ENCODE results near the gene C16orf74.

DNA sequence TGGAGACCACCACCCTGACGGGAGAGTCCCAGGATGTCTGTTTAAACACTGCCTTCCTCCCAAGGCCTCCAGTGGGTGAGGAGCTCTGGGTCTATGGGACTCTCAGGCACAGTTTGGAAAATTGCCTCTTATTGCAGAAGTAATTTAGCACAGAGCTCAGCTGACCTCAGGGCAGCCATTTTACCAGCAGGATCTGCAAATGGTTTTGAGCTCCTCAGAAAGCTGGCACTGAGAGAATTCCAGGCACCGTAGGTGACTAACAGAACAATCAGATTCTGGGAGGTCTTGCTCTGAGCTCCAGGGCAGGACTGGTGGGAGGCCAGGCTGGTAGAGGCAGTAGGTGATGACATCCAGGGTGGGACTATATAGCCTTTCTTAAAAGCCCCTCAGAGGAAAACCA is 17.3 kb upstream of the C16orf74 start:
- TF ChIP-seq, protein P1, sequence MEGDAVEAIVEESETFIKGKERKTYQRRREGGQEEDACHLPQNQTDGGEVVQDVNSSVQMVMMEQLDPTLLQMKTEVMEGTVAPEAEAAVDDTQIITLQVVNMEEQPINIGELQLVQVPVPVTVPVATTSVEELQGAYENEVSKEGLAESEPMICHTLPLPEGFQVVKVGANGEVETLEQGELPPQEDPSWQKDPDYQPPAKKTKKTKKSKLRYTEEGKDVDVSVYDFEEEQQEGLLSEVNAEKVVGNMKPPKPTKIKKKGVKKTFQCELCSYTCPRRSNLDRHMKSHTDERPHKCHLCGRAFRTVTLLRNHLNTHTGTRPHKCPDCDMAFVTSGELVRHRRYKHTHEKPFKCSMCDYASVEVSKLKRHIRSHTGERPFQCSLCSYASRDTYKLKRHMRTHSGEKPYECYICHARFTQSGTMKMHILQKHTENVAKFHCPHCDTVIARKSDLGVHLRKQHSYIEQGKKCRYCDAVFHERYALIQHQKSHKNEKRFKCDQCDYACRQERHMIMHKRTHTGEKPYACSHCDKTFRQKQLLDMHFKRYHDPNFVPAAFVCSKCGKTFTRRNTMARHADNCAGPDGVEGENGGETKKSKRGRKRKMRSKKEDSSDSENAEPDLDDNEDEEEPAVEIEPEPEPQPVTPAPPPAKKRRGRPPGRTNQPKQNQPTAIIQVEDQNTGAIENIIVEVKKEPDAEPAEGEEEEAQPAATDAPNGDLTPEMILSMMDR (IDR thresholded peaks at IDR 0.05), result no peak
- TF ChIP-seq POLR2A (IDR thresholded peaks at IDR 0.05) (no peak), EP300 (IDR thresholded peaks at IDR 0.05) (no peak)
